ENCODE measurements around the gene AFG1L. TPM values are rescaled to one million over a fixed set of nuclear protein-coding genes. Genes with fewer than 3 reads are reported as not detected.
A peak's percentile ranks its signal among the peaks of the same experiment; 100 is the strongest.

Gene AFG1L
- total and polyA plus RNA-seq, 4 donors, result 2.7 to 2.8 (median 2.7) TPM

GRCh38 chr6:108312605-108313004 is 17.8 kb downstream of the AFG1L start:
- no peak overlapping the region for H3K27ac ChIP-seq (ENCODE audit: low read depth in 1 of 2, low read length in 2 of 2)
- no peak overlapping the region for H3K9ac ChIP-seq (ENCODE audit: low read depth in 1 of 2, low read length in 2 of 2)
- DNase-seq (ENCODE audit: low spot score), result no peak
- no peaks in the 10 kb centered on the region for H3K9me3 ChIP-seq (ENCODE audit: control insufficient read depth in 4 of 4, low read length in 3 of 4)
- peaks cover 0 to 5% (median 0%) of the 10 kb centered on the region in 4 donors for H3K4me1 ChIP-seq (ENCODE audit: control insufficient read depth in 4 of 4, insufficient read depth in 4 of 4, low read length in 3 of 4)
- TF ChIP-seq HNF4A (conservative IDR thresholded peaks at IDR 0.05), result peak; percentile 9 to 28
- TF ChIP-seq RXRA (IDR thresholded peaks at IDR 0.05), result peak; percentile 25 to 32
- TF ChIP-seq REST (IDR thresholded peaks at IDR 0.05), result no peak
- TF ChIP-seq TAF1 (conservative IDR thresholded peaks at IDR 0.05), result no peak
- no peaks in the 10 kb centered on the region for H3K36me3 ChIP-seq (ENCODE audit: control insufficient read depth in 4 of 4, insufficient read depth in 3 of 4, low read depth in 1 of 4, low read length in 3 of 4)
- H3K4me3 ChIP-seq (ENCODE audit: low read depth in 1 of 3, low read length in 3 of 3), result no peak overlapping the region
- no peaks in the 10 kb centered on the region for H3K27me3 ChIP-seq (ENCODE audit: control insufficient read depth in 4 of 4, insufficient read depth in 4 of 4, low read length in 3 of 4)

GRCh38 chr6:108321253-108321747 is 26.4 kb downstream of the AFG1L start:
- peaks cover 0 to 4% (median 1%) of the 10 kb centered on the region in 4 donors for H3K36me3 ChIP-seq (ENCODE audit: control insufficient read depth in 4 of 4, insufficient read depth in 3 of 4, low read depth in 1 of 4, low read length in 3 of 4)
- no peaks in the 10 kb centered on the region for H3K27me3 ChIP-seq (ENCODE audit: control insufficient read depth in 4 of 4, insufficient read depth in 4 of 4, low read length in 3 of 4)
- DNase-seq (ENCODE audit: low spot score), result no peak
- no peaks in the 10 kb centered on the region for H3K4me1 ChIP-seq (ENCODE audit: control insufficient read depth in 4 of 4, insufficient read depth in 4 of 4, low read length in 3 of 4)
- no peak overlapping the region for H3K27ac ChIP-seq (ENCODE audit: low read depth in 1 of 2, low read length in 2 of 2)
- TF ChIP-seq HNF4A (conservative IDR thresholded peaks at IDR 0.05) (no peak), RAD21 (IDR thresholded peaks at IDR 0.05) (no peak), FOXA1 (IDR thresholded peaks at IDR 0.05) (no peak), SP1 (IDR thresholded peaks at IDR 0.05) (no peak)
- H3K4me3 ChIP-seq (ENCODE audit: low read depth in 1 of 3, low read length in 3 of 3), result no peak overlapping the region
- no peaks in the 10 kb centered on the region for H3K9me3 ChIP-seq (ENCODE audit: control insufficient read depth in 4 of 4, low read length in 3 of 4)
- H3K9ac ChIP-seq (ENCODE audit: low read depth in 1 of 2, low read length in 2 of 2), result no peak overlapping the region
- WGBS, result 98% methylated on average over 3 of the region's 3 CpGs

- no peaks in the 10 kb centered on the region for H3K4me1 ChIP-seq (ENCODE audit: control insufficient read depth in 4 of 4, insufficient read depth in 4 of 4, low read length in 3 of 4)
- H3K4me3 ChIP-seq (ENCODE audit: low read depth in 1 of 3, low read length in 3 of 3), result no peak overlapping the region
- no peaks in the 10 kb centered on the region for H3K9me3 ChIP-seq (ENCODE audit: control insufficient read depth in 4 of 4, low read length in 3 of 4)
- no peaks in the 10 kb centered on the region for H3K27me3 ChIP-seq (ENCODE audit: control insufficient read depth in 4 of 4, insufficient read depth in 4 of 4, low read length in 3 of 4)
- H3K36me3 ChIP-seq (ENCODE audit: control insufficient read depth in 4 of 4, insufficient read depth in 3 of 4, low read depth in 1 of 4, low read length in 3 of 4), result peaks cover 0 to 5% (median 3%) of the 10 kb centered on the region in 4 donors
- no peak for TF ChIP-seq FOXA2 (IDR thresholded peaks at IDR 0.05)
- no peak for TF ChIP-seq MAX (IDR thresholded peaks at IDR 0.05)
- no peak for TF ChIP-seq JUND (IDR thresholded peaks at IDR 0.05)
- DNase-seq (ENCODE audit: low spot score), result no peak
- H3K27ac ChIP-seq (ENCODE audit: low read depth in 1 of 2, low read length in 2 of 2), result no peak overlapping the region
- H3K9ac ChIP-seq (ENCODE audit: low read depth in 1 of 2, low read length in 2 of 2), result no peak overlapping the region
- 96% methylated on average over 3 of the region's 3 CpGs for WGBS
These were observed 27.9 kb downstream of the AFG1L start for GRCh38 chr6:108322728-108323127.

Data from liver (tissue), 9 donors.